HL-60 (cell line): ENCODE measurements around the gene PCDHB4.
"Not testable (repeated sequence)": the region's sequence is repeated elsewhere in the genome, so short reads cannot be mapped to it uniquely, and the experiment has no call there.

ENCODE experiments used
- DNase-seq, 2 experiments: peaks; one replicate each; pipeline ENCODE4 v3.0.0-alpha.2; 2010 to 2020; ENCODE audit warnings: low read depth in 1 of 2, low spot score in 1 of 2
- H3K27ac ChIP-seq: fragments of 250-450 bp; sonication (Bioruptor Pico); replicated peaks from 2 replicates; pipeline ENCODE4 v1.5.1; 2020; ENCODE audit warnings: mild to moderate bottlenecking, moderate library complexity
- H3K27me3 ChIP-seq: fragments of 250-450 bp; sonication (Bioruptor Pico); 2 replicates; pipeline ENCODE4 v1.5.1; 2021; ENCODE audit warnings: mild to moderate bottlenecking, moderate library complexity; ENCODE audit not compliant: insufficient read depth, poor library complexity, severe bottlenecking
- H3K4me3 ChIP-seq: replicated peaks from 2 replicates; pipeline ENCODE4 v1.5.1; 2011; ENCODE audit warnings: mild to moderate bottlenecking, control low read depth, low read length; ENCODE audit not compliant: insufficient read depth
- CTCF ChIP-seq: IDR thresholded peaks from one replicate; pipeline ENCODE4 v1.5.1; 2011; ENCODE audit warnings: low read length, control low read depth, inconsistent platforms; ENCODE audit not compliant: insufficient read depth
- POLR2AphosphoS5 ChIP-seq: IDR thresholded peaks from 2 replicates; pipeline ENCODE4 v1.6.1; 2012; ENCODE audit warnings: low read depth

Gene PCDHB4

GRCh38 chr5:141172381-141173204 is 51.0 kb downstream of the PCDHB4 start, which contains the start of gene PCDHB7:
TSS of gene PCDHB7 (plus strand) at chr5:141172644. CDS start at chr5:141172836, 192 bp downstream.
- Histone ChIP-seq H3K27me3 (no peaks in the 10 kb centered on the region), H3K4me3 (no peak within 1 kb of the TSS), H3K27ac (no peak within 1 kb of the TSS)
- DNase-seq: no peak
- TF ChIP-seq CTCF: no peak
- TF ChIP-seq POLR2AphosphoS5: no peak

- not testable (repeated sequence) for H3K27me3 ChIP-seq, H3K27ac ChIP-seq, DNase-seq, H3K4me3 ChIP-seq
Measured at GRCh38 chr5:141174291-141175104, 52.9 kb downstream of the PCDHB4 start.
